CD4-positive, alpha-beta T cell treated with Interferon gamma for 1 hour (primary cell): Measurements from ENCODE around the gene PROC.
"Not testable (repeated sequence)": the region's sequence is repeated elsewhere in the genome, so short reads cannot be mapped to it uniquely, and the experiment has no call there.

ENCODE experiments used
- DNase-seq: peaks from one replicate; pipeline ENCODE4 v3.0.0-alpha.2; 2020

PROC gene

GRCh38 chr2:127397568-127398238 lies 20.5 kb upstream of the PROC start:
- DNase-seq: no peak

GRCh38 chr2:127398239-127398590 lies 20.0 kb upstream of the PROC start:
- peak; percentile 54 for DNase-seq

- DNase-seq: no peak
These were observed 17.7 kb upstream of the PROC start for GRCh38 chr2:127400533-127400896.

- no peak for DNase-seq
These were observed 17.1 kb upstream of the PROC start for GRCh38 chr2:127400897-127401756.

GRCh38 chr2:127401757-127402695 lies 16.2 kb upstream of the PROC start:
- DNase-seq: no peak

GRCh38 chr2:127403460-127403859 lies 14.8 kb upstream of the PROC start:
- no peak for DNase-seq

- DNase-seq: no peak
These were observed 13.6 kb upstream of the PROC start for GRCh38 chr2:127404466-127405254.

- no peak for DNase-seq
These were observed 13.0 kb upstream of the PROC start for GRCh38 chr2:127405255-127405610.

GRCh38 chr2:127406454-127406853 lies 11.8 kb upstream of the PROC start:
- no peak for DNase-seq

GRCh38 chr2:127407091-127407490 lies 11.1 kb upstream of the PROC start:
- no peak for DNase-seq

- no peak for DNase-seq
These were observed 10.6 kb upstream of the PROC start for GRCh38 chr2:127407661-127408003.

- DNase-seq: peak; percentile 86
These were observed 10.0 kb upstream of the PROC start for GRCh38 chr2:127408004-127408806.

GRCh38 chr2:127408807-127409099 lies 9.5 kb upstream of the PROC start:
- no peak for DNase-seq

- DNase-seq: not testable (repeated sequence)
These were observed 8.5 kb upstream of the PROC start for GRCh38 chr2:127409716-127410115.

GRCh38 chr2:127410871-127411652 lies 7.2 kb upstream of the PROC start:
- no peak for DNase-seq

- peak; percentile 53 for DNase-seq
These were observed 6.4 kb upstream of the PROC start for GRCh38 chr2:127411653-127412369.

GRCh38 chr2:127413200-127413599 lies 5.0 kb upstream of the PROC start:
- DNase-seq: no peak

GRCh38 chr2:127413782-127414637 lies 4.2 kb upstream of the PROC start:
- no peak for DNase-seq
